ENCODE results near the gene OR1S1. TPM values are rescaled to one million over a fixed set of nuclear protein-coding genes. Genes with fewer than 3 reads are reported as not detected.

OR1S1 gene
- total RNA-seq, 4 donors from 2014 or later, result not detected

- TF ChIP-seq CTCF (IDR thresholded peaks at IDR 0.05; ENCODE audit: low read depth), result no peak
Measured at GRCh38 chr11:58186938-58187337, 25.6 kb upstream of the OR1S1 start.

GRCh38 chr11:58188770-58189169 is 23.8 kb upstream of the OR1S1 start, which contains the start of gene OR9Q2:
Gene OR9Q2 (plus strand): TSS chr11:58189070. CDS start chr11:58190491, 1,421 bp downstream.
- no peak for TF ChIP-seq CTCF (IDR thresholded peaks at IDR 0.05; ENCODE audit: low read depth)

- no peak for TF ChIP-seq CTCF (IDR thresholded peaks at IDR 0.05; ENCODE audit: low read depth)
Measured at GRCh38 chr11:58192229-58192628, 20.3 kb upstream of the OR1S1 start.

GRCh38 chr11:58193391-58193790 is 19.1 kb upstream of the OR1S1 start:
- no peak for TF ChIP-seq CTCF (IDR thresholded peaks at IDR 0.05; ENCODE audit: low read depth)

GRCh38 chr11:58195939-58196338 is 16.6 kb upstream of the OR1S1 start:
- TF ChIP-seq CTCF (IDR thresholded peaks at IDR 0.05; ENCODE audit: low read depth), result no peak

GRCh38 chr11:58199271-58199670 is 13.2 kb upstream of the OR1S1 start:
- TF ChIP-seq CTCF (IDR thresholded peaks at IDR 0.05; ENCODE audit: low read depth), result no peak

- TF ChIP-seq CTCF (IDR thresholded peaks at IDR 0.05; ENCODE audit: low read depth), result no peak
Measured at GRCh38 chr11:58204042-58204441, 8.5 kb upstream of the OR1S1 start, which contains the start of gene OR1S2. Gene OR1S2 (minus strand): TSS chr11:58204142. CDS start chr11:58204142, 0 bp downstream.
